ENCODE measurements around the gene RELT.
A peak's percentile ranks its signal among the peaks of the same experiment; 100 is the strongest.

- TF ChIP-seq CTCF (conservative IDR thresholded peaks at IDR 0.05; ENCODE audit: low read depth, low read length): peak; percentile 93
- no peak for TF ChIP-seq EZH2 (IDR thresholded peaks at IDR 0.05; ENCODE audit: low read length, unreplicated experiment)
- TF ChIP-seq EZH2phosphoT487 (IDR thresholded peaks at IDR 0.05; ENCODE audit: borderline replicate concordance, low read length): no peak
These were observed 17.5 kb downstream of the RELT start for GRCh38 chr11:73393479-73394415.

Measured in PC-3 (cell line).